Retina (tissue), 1 donor: Measurements from ENCODE around the gene TNXB.
"Not testable (repeated sequence)": the region's sequence is repeated elsewhere in the genome, so short reads cannot be mapped to it uniquely, and the experiment has no call there.

Experiments used
- DNase-seq: peaks from one replicate; pipeline ENCODE4 v3.0.0-alpha.2; 2016

The TNXB gene

GRCh38 chr6:32037598-32038524 is 71.3 kb downstream of the TNXB start, which contains the start of gene CYP21A2:
CYP21A2 (plus strand) TSS chr6:32038415; CDS start chr6:32038423, 8 bp downstream.
- DNase-seq, result not testable (repeated sequence)

GRCh38 chr6:32037136-32037535 is 72.0 kb downstream of the TNXB start:
- not testable (repeated sequence) for DNase-seq

GRCh38 chr6:32035283-32036013 is 73.7 kb downstream of the TNXB start:
- not testable (repeated sequence) for DNase-seq

- DNase-seq, result not testable (repeated sequence)
These were observed 79.6 kb downstream of the TNXB start for GRCh38 chr6:32029553-32029952.

- not testable (repeated sequence) for DNase-seq
These were observed 80.5 kb downstream of the TNXB start for GRCh38 chr6:32028631-32029030.

GRCh38 chr6:32022100-32022499 is 87.0 kb downstream of the TNXB start:
- not testable (repeated sequence) for DNase-seq

- not testable (repeated sequence) for DNase-seq
These were observed 94.6 kb downstream of the TNXB start, which contains the start of gene C4B for GRCh38 chr6:32014547-32014946. C4B (plus strand) TSS chr6:32014795; CDS start chr6:32014846, 51 bp downstream.

GRCh38 chr6:32013738-32014137 is 95.4 kb downstream of the TNXB start:
- DNase-seq, result not testable (repeated sequence)

- not testable (repeated sequence) for DNase-seq
These were observed 96.1 kb downstream of the TNXB start for GRCh38 chr6:32012941-32013617.

GRCh38 chr6:32010856-32011530 is 98.1 kb downstream of the TNXB start:
- DNase-seq, result not testable (repeated sequence)

GRCh38 chr6:32009537-32009936 is 99.6 kb downstream of the TNXB start:
- DNase-seq, result not testable (repeated sequence)

- DNase-seq, result not testable (repeated sequence)
These were observed 100.5 kb downstream of the TNXB start for GRCh38 chr6:32008616-32009015.

- not testable (repeated sequence) for DNase-seq
These were observed 101.1 kb downstream of the TNXB start for GRCh38 chr6:32008037-32008436.

GRCh38 chr6:32007086-32007485 is 102.1 kb downstream of the TNXB start:
- DNase-seq, result not testable (repeated sequence)

GRCh38 chr6:32005991-32006529 is 103.1 kb downstream of the TNXB start:
- not testable (repeated sequence) for DNase-seq

- not testable (repeated sequence) for DNase-seq
These were observed 103.6 kb downstream of the TNXB start for GRCh38 chr6:32005538-32005880.

GRCh38 chr6:32004864-32005537 is 104.1 kb downstream of the TNXB start:
- DNase-seq, result not testable (repeated sequence)

- not testable (repeated sequence) for DNase-seq
These were observed 104.7 kb downstream of the TNXB start for GRCh38 chr6:32004393-32004792.

GRCh38 chr6:32003301-32003700 is 105.8 kb downstream of the TNXB start:
- not testable (repeated sequence) for DNase-seq

GRCh38 chr6:32002546-32003268 is 106.4 kb downstream of the TNXB start:
- not testable (repeated sequence) for DNase-seq

GRCh38 chr6:31996385-31996784 is 112.8 kb downstream of the TNXB start:
- DNase-seq, result not testable (repeated sequence)
